Measurements from ENCODE around the gene ATCAY. TPM values are rescaled to one million over a fixed set of nuclear protein-coding genes. Genes with fewer than 3 reads are reported as not detected.

Gene ATCAY
- total and polyA plus RNA-seq, 7 donors: 1.5 to 3.8 (median 2.1) TPM; not detected in 2

DNA sequence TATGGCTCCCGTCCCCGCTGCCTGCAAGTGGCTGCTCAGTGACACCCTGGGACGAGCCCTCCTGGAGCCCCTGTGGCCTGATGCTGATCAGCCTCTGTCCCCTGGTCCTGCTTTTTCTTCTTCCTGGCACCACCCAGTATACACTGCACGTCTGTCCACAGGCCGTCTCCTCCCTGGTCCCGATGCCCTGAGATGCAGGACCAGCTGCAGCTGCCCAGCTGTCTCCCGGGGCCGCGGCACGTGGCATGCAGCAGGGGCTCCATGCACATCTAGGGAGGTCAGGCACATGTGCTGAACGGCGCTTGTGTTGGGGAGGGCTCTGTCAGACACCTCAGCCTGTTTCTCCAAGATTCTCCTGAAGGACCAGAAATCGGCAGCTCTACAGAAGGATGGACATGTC lies 41.8 kb upstream of the ATCAY start:
- no peak for TF ChIP-seq EP300 (IDR thresholded peaks at IDR 0.05)
- TF ChIP-seq, protein P1, sequence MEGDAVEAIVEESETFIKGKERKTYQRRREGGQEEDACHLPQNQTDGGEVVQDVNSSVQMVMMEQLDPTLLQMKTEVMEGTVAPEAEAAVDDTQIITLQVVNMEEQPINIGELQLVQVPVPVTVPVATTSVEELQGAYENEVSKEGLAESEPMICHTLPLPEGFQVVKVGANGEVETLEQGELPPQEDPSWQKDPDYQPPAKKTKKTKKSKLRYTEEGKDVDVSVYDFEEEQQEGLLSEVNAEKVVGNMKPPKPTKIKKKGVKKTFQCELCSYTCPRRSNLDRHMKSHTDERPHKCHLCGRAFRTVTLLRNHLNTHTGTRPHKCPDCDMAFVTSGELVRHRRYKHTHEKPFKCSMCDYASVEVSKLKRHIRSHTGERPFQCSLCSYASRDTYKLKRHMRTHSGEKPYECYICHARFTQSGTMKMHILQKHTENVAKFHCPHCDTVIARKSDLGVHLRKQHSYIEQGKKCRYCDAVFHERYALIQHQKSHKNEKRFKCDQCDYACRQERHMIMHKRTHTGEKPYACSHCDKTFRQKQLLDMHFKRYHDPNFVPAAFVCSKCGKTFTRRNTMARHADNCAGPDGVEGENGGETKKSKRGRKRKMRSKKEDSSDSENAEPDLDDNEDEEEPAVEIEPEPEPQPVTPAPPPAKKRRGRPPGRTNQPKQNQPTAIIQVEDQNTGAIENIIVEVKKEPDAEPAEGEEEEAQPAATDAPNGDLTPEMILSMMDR (IDR thresholded peaks at IDR 0.05): no peak
- TF ChIP-seq POLR2A (IDR thresholded peaks at IDR 0.05): no peak
- no peak for TF ChIP-seq POLR2AphosphoS5 (IDR thresholded peaks at IDR 0.05)
- Histone ChIP-seq H3K27me3 (peaks cover 0 to 4% (median 0%) of the 10 kb centered on the region in 3 donors), H3K4me1 (no peaks in the 10 kb centered on the region), H3K27ac (no peak overlapping the region), H3K36me3 (no peaks in the 10 kb centered on the region), H3K4me3 (no peak overlapping the region), H3K9me3 (no peaks in the 10 kb centered on the region)
- DNase-seq: no peak
- WGBS, 2 donors: 86% methylated on average over 13 of the region's 13 CpGs
- intact Hi-C loops (cut with DNase I): no loop called here

DNA sequence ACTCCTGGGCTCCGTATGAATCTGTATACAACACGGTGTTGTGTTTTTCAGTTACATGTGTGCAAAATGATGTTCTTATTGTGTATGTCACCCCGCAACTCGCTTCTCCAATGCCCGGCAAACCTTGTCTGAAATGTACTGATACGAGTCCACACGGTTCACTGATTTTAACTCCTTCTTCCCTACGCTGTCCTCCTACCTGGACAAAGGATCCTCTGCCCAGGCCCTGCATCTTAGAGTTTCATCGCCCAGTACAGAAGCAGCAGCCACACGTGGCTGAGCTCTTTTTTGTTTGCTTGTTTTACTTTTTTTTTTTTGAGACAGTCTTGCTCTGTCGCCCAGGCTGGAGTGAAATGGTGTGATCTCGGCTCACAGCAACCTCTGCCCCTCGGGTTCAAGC lies 40.5 kb upstream of the ATCAY start:
- Histone ChIP-seq H3K36me3 (no peaks in the 10 kb centered on the region), H3K27me3 (no peaks in the 10 kb centered on the region), H3K9me3 (no peaks in the 10 kb centered on the region), H3K27ac (no peak overlapping the region), H3K4me1 (no peaks in the 10 kb centered on the region), H3K4me3 (no peak overlapping the region)
- WGBS, 2 donors: 57 to 74% methylated on average over 13 of the region's 13 CpGs
- intact Hi-C loops (cut with DNase I): no loop called here
- TF ChIP-seq EP300 (IDR thresholded peaks at IDR 0.05): no peak
- TF ChIP-seq POLR2AphosphoS5 (IDR thresholded peaks at IDR 0.05): no peak
- TF ChIP-seq, protein P1 (IDR thresholded peaks at IDR 0.05): no peak
- no peak for TF ChIP-seq POLR2A (IDR thresholded peaks at IDR 0.05)
- no peak for DNase-seq

DNA sequence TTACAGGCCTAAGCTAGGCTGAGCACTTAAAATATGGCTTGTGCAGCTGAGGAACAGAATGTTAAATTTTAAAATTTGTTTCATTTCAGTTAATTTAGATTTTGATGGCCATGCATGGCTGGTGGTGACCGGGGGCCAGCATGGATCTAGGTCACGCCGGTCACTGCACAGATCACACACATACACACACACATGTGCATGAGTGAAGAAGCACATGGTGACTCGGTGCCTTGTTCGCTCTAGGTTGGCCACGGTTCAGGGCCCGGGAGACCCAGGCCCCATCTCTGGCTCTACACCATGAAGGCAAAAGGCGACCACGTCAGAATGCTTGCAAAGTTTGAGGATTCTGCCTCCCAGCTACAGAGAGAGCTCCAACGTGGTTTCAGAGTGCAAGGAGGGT lies 39.7 kb upstream of the ATCAY start:
- H3K4me3 ChIP-seq: no peak overlapping the region
- TF ChIP-seq, protein P1 (IDR thresholded peaks at IDR 0.05): no peak
- TF ChIP-seq POLR2A (IDR thresholded peaks at IDR 0.05): no peak
- no peak for TF ChIP-seq EP300 (IDR thresholded peaks at IDR 0.05)
- no peak for TF ChIP-seq POLR2AphosphoS5 (IDR thresholded peaks at IDR 0.05)
- no peaks in the 10 kb centered on the region for H3K4me1 ChIP-seq
- no peaks in the 10 kb centered on the region for H3K27me3 ChIP-seq
- no peak overlapping the region for H3K27ac ChIP-seq
- intact Hi-C loops (cut with DNase I): no loop called here
- no peak for DNase-seq
- H3K9me3 ChIP-seq: no peaks in the 10 kb centered on the region
- 89 to 90% methylated on average over 10 of the region's 10 CpGs for WGBS, 2 donors
- H3K36me3 ChIP-seq: no peaks in the 10 kb centered on the region

DNA sequence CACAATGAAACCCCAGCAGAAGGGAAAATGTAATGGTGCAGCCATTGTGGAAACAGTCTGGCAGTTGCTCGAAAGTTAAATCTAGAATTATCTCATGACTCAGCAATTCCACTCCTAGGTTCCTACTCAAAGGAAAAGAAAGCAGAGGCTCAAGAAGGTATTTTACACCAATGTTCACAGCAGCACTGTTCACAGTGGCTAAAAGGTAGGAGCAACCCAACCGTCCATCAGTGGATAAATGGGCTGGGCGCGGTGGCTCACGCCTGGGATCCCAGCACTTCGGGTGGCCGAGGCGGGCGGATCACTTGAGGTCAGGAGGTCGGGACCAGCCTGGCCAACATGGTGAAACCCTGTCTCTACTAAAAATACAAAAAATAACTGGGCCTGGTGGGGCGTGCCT lies 37.5 kb upstream of the ATCAY start:
- Histone ChIP-seq H3K27ac (no peak overlapping the region), H3K9me3 (no peaks in the 10 kb centered on the region), H3K27me3 (no peaks in the 10 kb centered on the region), H3K36me3 (no peaks in the 10 kb centered on the region), H3K4me1 (no peaks in the 10 kb centered on the region), H3K4me3 (no peak overlapping the region)
- no peak for DNase-seq
- WGBS, 2 donors: 78 to 87% methylated on average over 11 of the region's 11 CpGs
- TF ChIP-seq POLR2AphosphoS5 (IDR thresholded peaks at IDR 0.05) (no peak), POLR2A (IDR thresholded peaks at IDR 0.05) (no peak), EP300 (IDR thresholded peaks at IDR 0.05) (no peak)
- TF ChIP-seq, protein P1 (IDR thresholded peaks at IDR 0.05): no peak
- intact Hi-C loops (cut with DNase I): no loop called here

DNA sequence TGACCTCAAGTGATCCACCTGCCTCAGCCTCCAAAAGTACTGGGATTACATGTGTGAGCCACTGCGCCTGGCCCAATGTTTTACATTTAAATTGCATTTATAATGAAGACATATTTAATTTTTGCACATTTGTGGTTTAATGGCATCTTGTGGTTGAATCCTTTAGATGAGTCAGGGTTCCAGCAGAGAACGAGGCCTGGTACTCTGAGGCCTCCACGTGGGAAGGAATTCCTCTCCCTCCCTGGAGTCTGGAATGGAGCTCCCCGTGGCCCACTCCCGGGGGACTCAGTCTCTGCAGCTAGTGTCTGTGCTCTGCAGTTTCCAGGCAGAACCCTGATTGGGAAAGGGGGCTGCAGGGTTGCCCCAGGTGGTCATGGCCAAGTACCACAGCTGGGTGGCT lies 35.9 kb upstream of the ATCAY start:
- intact Hi-C loops (cut with DNase I): no loop called here
- no peaks in the 10 kb centered on the region for H3K9me3 ChIP-seq
- no peak for TF ChIP-seq POLR2AphosphoS5 (IDR thresholded peaks at IDR 0.05)
- no peak for TF ChIP-seq EP300 (IDR thresholded peaks at IDR 0.05)
- TF ChIP-seq, protein P1 (IDR thresholded peaks at IDR 0.05): no peak
- TF ChIP-seq POLR2A (IDR thresholded peaks at IDR 0.05): no peak
- no peaks in the 10 kb centered on the region for H3K4me1 ChIP-seq
- DNase-seq: no peak
- no peaks in the 10 kb centered on the region for H3K36me3 ChIP-seq
- no peak overlapping the region for H3K27ac ChIP-seq
- no peaks in the 10 kb centered on the region for H3K27me3 ChIP-seq
- 73 to 81% methylated on average over 5 of the region's 5 CpGs for WGBS, 2 donors
- no peak overlapping the region for H3K4me3 ChIP-seq
